H1 (cell line): Measurements from ENCODE around the gene H6PD. TPM values are rescaled to one million over a fixed set of nuclear protein-coding genes. Genes with fewer than 3 reads are reported as not detected.

ENCODE experiments used
- CTCF ChIA-PET: fragments of 300-600 bp; sonication (Branson Sonifier 250); formaldehyde crosslinking; loops from one replicate; lab custom pipeline; 2021; ENCODE audit not compliant: partially characterized antibody; lab: Charles Lee
- POLR2A ChIA-PET: fragments of 300-600 bp; sonication (Branson Sonifier 250); formaldehyde crosslinking; loops from one replicate; lab custom pipeline; 2021; ENCODE audit warnings: inconsistent platforms; ENCODE audit not compliant: partially characterized antibody; lab: Charles Lee
- DNase-seq, 2 experiments: peaks; one replicate each; pipeline versions ENCODE4 v3.0.0 to v3.0.0-alpha.2; 2010 to 2022; ENCODE audit warnings: low spot score in 2 of 2, low read depth in 1 of 2, mixed read lengths in 1 of 2
- FAIRE-seq: peaks from 2 replicates; lab custom pipeline; 2011; peaks lifted over from hg19 to GRCh38; lab: Jason Lieb, UNC
- H2AFZ ChIP-seq: 2 replicates; pipeline ENCODE4 v1.8.1; 2012; ENCODE audit warnings: low read length, inconsistent platforms
- H2AK5ac ChIP-seq: 2 replicates; pipeline ENCODE4 v1.6.1; 2013; ENCODE audit warnings: low read depth, low read length
- H2BK120ac ChIP-seq: replicated peaks from 2 replicates; pipeline ENCODE3; 2013; ENCODE audit warnings: low read depth, low read length, inconsistent platforms
- H2BK12ac ChIP-seq: 2 replicates; pipeline ENCODE4 v1.6.1; 2013; ENCODE audit warnings: low read depth, low read length
- H2BK15ac ChIP-seq: 2 replicates; pipeline ENCODE4 v1.6.1; 2013; ENCODE audit warnings: low read length
- H2BK20ac ChIP-seq: 2 replicates; pipeline ENCODE4 v1.6.1; 2013; ENCODE audit warnings: low read length
- H2BK5ac ChIP-seq: 2 replicates; pipeline ENCODE4 v1.6.1; 2013; ENCODE audit warnings: low read depth, low read length
- H3K14ac ChIP-seq: 2 replicates; pipeline ENCODE4 v1.6.1; 2013; ENCODE audit warnings: inconsistent platforms; ENCODE audit not compliant: insufficient read length
- H3K18ac ChIP-seq: 2 replicates; pipeline ENCODE4 v1.6.1; 2013; ENCODE audit warnings: low read length; ENCODE audit errors: extremely low read depth
- H3K23ac ChIP-seq: 2 replicates; pipeline ENCODE4 v1.6.1; 2013; ENCODE audit warnings: inconsistent platforms; ENCODE audit not compliant: insufficient read length
- H3K23me2 ChIP-seq: 2 replicates; pipeline ENCODE4 v1.6.1; 2013; ENCODE audit warnings: low read depth, low read length
- H3K27ac ChIP-seq: 2 replicates; pipeline ENCODE4 v1.6.1; 2011; ENCODE audit warnings: low read depth, low read length, inconsistent platforms
- H3K27me3 ChIP-seq, 4 experiments: replicated peaks in 1 of 4; 1 replicate in 1 of 4; 2 replicates in 3 of 4; pipeline versions ENCODE4 v1.6.1 to v1.8.1; 2011 to 2013; ENCODE audit warnings: low read length in 3 of 4, mild to moderate bottlenecking in 3 of 4, inconsistent platforms in 2 of 4, mixed read lengths in 2 of 4, moderate library complexity in 1 of 4; ENCODE audit not compliant: control insufficient read depth in 3 of 4, insufficient read depth in 3 of 4; ENCODE audit errors: extremely low read depth in 1 of 4
- H3K36me3 ChIP-seq, 4 experiments: 2 replicates each; pipeline versions ENCODE4 v1.6.1 to v1.8.1; 2011 to 2013; ENCODE audit warnings: mild to moderate bottlenecking in 4 of 4, low read length in 3 of 4, moderate library complexity in 2 of 4, control low read depth in 1 of 4, inconsistent platforms in 1 of 4; ENCODE audit not compliant: insufficient read depth in 4 of 4, control insufficient read depth in 2 of 4
- H3K4ac ChIP-seq: replicated peaks from 2 replicates; pipeline ENCODE3; 2013; ENCODE audit warnings: low read length, low read depth, mixed read lengths, inconsistent platforms; ENCODE audit not compliant: insufficient read length
- H3K4me1 ChIP-seq, 4 experiments: replicated peaks in 1 of 4; 1 replicate in 1 of 4; 2 replicates in 3 of 4; pipeline versions ENCODE4 v1.6.1 to v1.8.1; 2011 to 2013; ENCODE audit warnings: low read length in 3 of 4, inconsistent platforms in 2 of 4, mixed read lengths in 1 of 4; ENCODE audit not compliant: insufficient read depth in 4 of 4, control insufficient read depth in 3 of 4
- H3K4me2 ChIP-seq, 2 experiments: 2 replicates each; pipeline versions ENCODE4 v1.6.1 to v1.8.1; 2011 to 2013; ENCODE audit warnings: low read depth in 2 of 2, low read length in 2 of 2, control low read depth in 1 of 2, inconsistent platforms in 1 of 2, mild to moderate bottlenecking in 1 of 2; ENCODE audit not compliant: insufficient read depth in 1 of 2
- H3K4me3 ChIP-seq, 4 experiments: fragments of 200-600, 300-600 bp in 1 of 4; sonication (generic), shearing (Covaris generic), sonication (Bioruptor Twin) in 1 of 4; 2 replicates each; pipeline versions ENCODE4 v1.5.1 to v1.8.1; 2011 to 2016; ENCODE audit warnings: low read length in 4 of 4, low read depth in 3 of 4, control low read depth in 2 of 4, inconsistent platforms in 2 of 4, mild to moderate bottlenecking in 2 of 4, mixed read lengths in 1 of 4, moderate library complexity in 1 of 4; ENCODE audit not compliant: insufficient read depth in 2 of 4; ENCODE audit errors: extremely low read depth in 1 of 4
- H3K56ac ChIP-seq: replicated peaks from 2 replicates; pipeline ENCODE3; 2013; ENCODE audit warnings: low read depth, mild to moderate bottlenecking, mixed read lengths, low read length, inconsistent platforms; ENCODE audit not compliant: insufficient read length
- H3K79me1 ChIP-seq: 2 replicates; pipeline ENCODE4 v1.6.1; 2013; ENCODE audit warnings: low read depth, low read length, control low read depth
- H3K79me2 ChIP-seq, 2 experiments: 2 replicates each; pipeline versions ENCODE4 v1.6.1 to v1.8.1; 2012 to 2013; ENCODE audit warnings: low read length in 2 of 2, mild to moderate bottlenecking in 2 of 2, inconsistent platforms in 1 of 2; ENCODE audit not compliant: insufficient read depth in 2 of 2, control insufficient read depth in 1 of 2
- H3K9ac ChIP-seq, 4 experiments: replicated peaks in 1 of 4; 1 replicate in 1 of 4; 2 replicates in 3 of 4; pipeline versions ENCODE4 v1.6.1 to v1.8.1; 2011 to 2013; ENCODE audit warnings: low read depth in 3 of 4, low read length in 3 of 4, control low read depth in 2 of 4, mild to moderate bottlenecking in 2 of 4, moderate library complexity in 2 of 4, inconsistent platforms in 1 of 4; ENCODE audit errors: extremely low read depth in 1 of 4
- H3K9me3 ChIP-seq, 2 experiments: 2 replicates each; pipeline versions ENCODE4 v1.6.1 to v1.8.1; 2012 to 2013; ENCODE audit warnings: mild to moderate bottlenecking in 2 of 2, moderate library complexity in 2 of 2, control low read depth in 1 of 2, inconsistent platforms in 1 of 2, low read depth in 1 of 2, low read length in 1 of 2, mixed read lengths in 1 of 2; ENCODE audit not compliant: insufficient read depth in 2 of 2
- H4K20me1 ChIP-seq, 2 experiments: replicated peaks in 1 of 2; 2 replicates each; pipeline versions ENCODE3 to v1.8.1; 2011 to 2013; ENCODE audit warnings: inconsistent platforms in 2 of 2, low read length in 2 of 2, mild to moderate bottlenecking in 1 of 2; ENCODE audit not compliant: insufficient read depth in 2 of 2, control insufficient read depth in 1 of 2
- H4K5ac ChIP-seq: 2 replicates; pipeline ENCODE4 v1.6.1; 2013; ENCODE audit warnings: low read length, low read depth, mixed read lengths, inconsistent platforms; ENCODE audit not compliant: insufficient read length
- H4K8ac ChIP-seq: 2 replicates; pipeline ENCODE4 v1.8.0; 2013; ENCODE audit warnings: mild to moderate bottlenecking, moderate library complexity, low read length, inconsistent platforms; ENCODE audit not compliant: insufficient read depth; ENCODE audit errors: extremely low read depth
- H4K91ac ChIP-seq: replicated peaks from 2 replicates; pipeline ENCODE3; 2013; ENCODE audit warnings: low read length, mixed read lengths, inconsistent platforms; ENCODE audit not compliant: insufficient read length
- BRCA1 ChIP-seq: IDR thresholded peaks from 2 replicates; pipeline ENCODE4 v1.6.1; 2012; ENCODE audit warnings: low read depth, low read length, improper control_type of control experiment
- CBX8 ChIP-seq: fragments of 300-800, 300-1000 bp; sonication (generic); IDR thresholded peaks from 2 replicates; pipeline ENCODE4 v1.7.1; 2016; ENCODE audit warnings: low read depth, low read length, borderline replicate concordance
- FOSL1 ChIP-seq: IDR thresholded peaks from 2 replicates; pipeline ENCODE4 v1.6.1; 2011; ENCODE audit warnings: mild to moderate bottlenecking, low read depth, low read length, moderate library complexity; ENCODE audit not compliant: insufficient read depth
- JUND ChIP-seq: IDR thresholded peaks from 2 replicates; pipeline ENCODE4 v1.6.1; 2011; ENCODE audit warnings: mild to moderate bottlenecking, improper control_type of control experiment, low read length
- NRF1 ChIP-seq: IDR thresholded peaks from 2 replicates; pipeline ENCODE4 v1.6.1; 2011; ENCODE audit warnings: mild to moderate bottlenecking, low read depth, low read length, improper control_type of control experiment
- POLR2A ChIP-seq, 2 experiments: IDR thresholded peaks; 1 replicate in 1 of 2; 2 replicates in 1 of 2; pipeline ENCODE4 v1.6.1; 2011; ENCODE audit warnings: low read depth in 2 of 2, low read length in 2 of 2, mild to moderate bottlenecking in 2 of 2; ENCODE audit errors: control extremely low read depth in 1 of 2
- RFX5 ChIP-seq: IDR thresholded peaks from 2 replicates; pipeline ENCODE4 v1.6.1; 2011; ENCODE audit warnings: low read depth, low read length, improper control_type of control experiment, borderline replicate concordance
- SAP30 ChIP-seq: fragments of 300-600 bp; sonication (generic); IDR thresholded peaks from 2 replicates; pipeline ENCODE4 v1.7.1; 2012; ENCODE audit warnings: low read length, moderate library complexity, mild to moderate bottlenecking, inconsistent platforms; ENCODE audit not compliant: insufficient read depth, insufficient replicate concordance
- SIX5 ChIP-seq: IDR thresholded peaks from 2 replicates; pipeline ENCODE4 v1.6.1; 2011; ENCODE audit warnings: mild to moderate bottlenecking, low read depth, low read length
- SP2 ChIP-seq: IDR thresholded peaks from 2 replicates; pipeline ENCODE4 v1.6.1; 2012; ENCODE audit warnings: mild to moderate bottlenecking, low read length, inconsistent platforms
- SP4 ChIP-seq: IDR thresholded peaks from 2 replicates; pipeline ENCODE4 v1.6.1; 2012; ENCODE audit warnings: low read length, inconsistent platforms
- TAF7 ChIP-seq: optimal IDR thresholded peaks from 2 replicates; pipeline ENCODE3; 2011; ENCODE audit warnings: low read depth, mild to moderate bottlenecking, inconsistent platforms, low read length, moderate library complexity, borderline replicate concordance
- TBP ChIP-seq: IDR thresholded peaks from 2 replicates; pipeline ENCODE4 v1.6.1; 2011; ENCODE audit warnings: low read depth, low read length, improper control_type of control experiment
- TEAD4 ChIP-seq: IDR thresholded peaks from 2 replicates; pipeline ENCODE4 v1.6.1; 2012; ENCODE audit warnings: low read depth, low read length, inconsistent platforms, mixed read lengths
- WGBS, 2 experiments: shearing (Covaris generic) in 1 of 2; methylation state at CpG; one replicate each; pipeline versions ENCODE4 v1.1.6 to v1.1.7; 2013 to 2015; ENCODE audit warnings: low lambda C conversion rate in 2 of 2, mixed read lengths in 2 of 2, inconsistent platforms in 1 of 2, low coverage in 1 of 2, missing lambda C conversion rate in 1 of 2; ENCODE audit not compliant: insufficient replicate concordance in 2 of 2, insufficient coverage in 1 of 2, insufficient read length in 1 of 2; ENCODE audit errors: extremely low coverage in 1 of 2, missing lambda C conversion rate in 1 of 2; 5-methylcytosine and 5-hydroxymethylcytosine counted together
- polyA plus RNA-seq, 7 experiments: library from polyadenylated mRNA; depleted of rRNA in 3 of 7; stranded (reverse) in 5 of 7; unstranded in 2 of 7; fragments of >200 nt in 5 of 7; fragments of 200-250 nt in 2 of 7; gene quantifications; 1 replicate in 5 of 7; 2 replicates in 1 of 7; 4 replicates in 1 of 7; pipeline versions ENCODE4 v1.2.1 to v1.2.3, GENCODE V29; 2011 to 2013; ENCODE audit warnings: missing spikeins in 2 of 7, mixed read lengths in 2 of 7
- total RNA-seq: library from RNA; stranded (reverse); fragmentation: NEBNext Ultra II Directional; extraction: Animal tissue kit (Norgen Biotek cat#: 25700); gene quantifications from 2 replicates; pipeline ENCODE4 v1.2.1, GENCODE V29; 2021
- TF ChIP-seq, protein P1 (sequence below): IDR thresholded peaks from 2 replicates; pipeline ENCODE4 v1.6.1; 2011; ENCODE audit warnings: low read depth, mild to moderate bottlenecking, low read length; ENCODE audit not compliant: insufficient read depth

H6PD gene
- total and polyA plus RNA-seq, 2 of the 8 experiments (the other 6 are each of a cell fraction or from before 2014, with no cell fraction given), result 3.6 to 3.8 TPM

DNA sequence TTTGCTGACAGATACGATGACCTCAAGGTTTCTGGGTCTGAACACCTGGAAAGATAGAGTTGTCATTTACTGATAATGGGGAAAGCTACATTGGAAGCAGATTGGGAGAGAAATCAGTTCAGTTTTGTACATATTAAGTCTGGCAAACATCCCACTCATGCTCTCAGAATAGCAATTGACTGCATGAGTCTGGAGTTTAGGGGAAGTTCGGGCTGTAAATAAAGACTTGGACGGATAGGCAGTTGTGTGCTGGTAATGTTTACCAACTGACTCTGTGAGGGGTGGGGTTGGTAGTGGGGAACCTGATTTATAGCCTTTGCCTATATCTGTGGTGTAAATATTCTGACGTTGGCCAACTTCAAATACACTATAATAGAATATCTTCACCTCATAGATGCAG is 4.0 kb downstream of the H6PD start:
- CTCF ChIA-PET, result interaction anchor here (11.9 kb wide), 1 partner anchor 8 kb away, joined by 127 read pairs; no protein-coding TSS in a partner anchor
- POLR2A ChIA-PET, result no interaction called here
- Histone ChIP-seq H3K4me1 (peaks cover 5 to 18% (median 13%) of the 10 kb centered on the region in 4 experiments; a peak in 6 of 7 replicates), H3K56ac (no peak overlapping the region), H2BK20ac (no peak overlapping the region), H2AK5ac (no peak overlapping the region), H3K79me2 (no peaks in the 10 kb centered on the region), H2AFZ (no peak overlapping the region), H3K9ac (no peak overlapping the region), H4K91ac (no peak overlapping the region), H3K9me3 (no peaks in the 10 kb centered on the region), H3K27ac (no peak overlapping the region), H4K5ac (no peak overlapping the region), H3K14ac (no peak overlapping the region), H2BK5ac (no peak overlapping the region), H3K4ac (no peak overlapping the region), H3K4me2 (no peak overlapping the region), H3K18ac (no peak overlapping the region), H3K4me3 (no peak overlapping the region), H4K8ac (no peak overlapping the region), H3K79me1 (no peaks in the 10 kb centered on the region), H2BK15ac (no peak overlapping the region), H3K27me3 (no peaks in the 10 kb centered on the region), H2BK12ac (no peak overlapping the region), H2BK120ac (no peak overlapping the region), H3K36me3 (no peaks in the 10 kb centered on the region), H3K23ac (no peak overlapping the region), H3K23me2 (peaks cover 5% of the 10 kb centered on the region; the same call in 1 of the 2 replicates), H4K20me1 (no peaks in the 10 kb centered on the region)
- no peak for DNase-seq
- no peak for FAIRE-seq
- 89% methylated on average over 4 of the region's 4 CpGs; no CpG with 5 or more reads in 1 of the 2 experiments for WGBS, 2 experiments
- TF ChIP-seq BRCA1 (no peak), SP2 (no peak), TEAD4 (no peak), FOSL1 (no peak), SAP30 (no peak), JUND (no peak), SIX5 (no peak), POLR2A (IDR thresholded peaks at IDR 0.05; ENCODE audit: control extremely low read depth in 1 of 2, low read depth in 2 of 2, low read length in 2 of 2) (no peak), TAF7 (no peak), CBX8 (no peak), TBP (no peak), SP4 (no peak), RFX5 (no peak), NRF1 (no peak)
- TF ChIP-seq, protein P1, sequence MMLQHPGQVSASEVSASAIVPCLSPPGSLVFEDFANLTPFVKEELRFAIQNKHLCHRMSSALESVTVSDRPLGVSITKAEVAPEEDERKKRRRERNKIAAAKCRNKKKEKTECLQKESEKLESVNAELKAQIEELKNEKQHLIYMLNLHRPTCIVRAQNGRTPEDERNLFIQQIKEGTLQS, result no peak
